Osteoblast (primary cell): Measurements from ENCODE around the gene PSMF1. TPM values are rescaled to one million over a fixed set of nuclear protein-coding genes. Genes with fewer than 3 reads are reported as not detected.

ENCODE experiments used
- DNase-seq: peaks from one replicate; pipeline ENCODE4 v3.0.0; 2011; ENCODE audit warnings: low spot score, mixed read lengths; ENCODE audit not compliant: insufficient read length; ENCODE audit errors: missing footprints
- H2AFZ ChIP-seq: 2 replicates; pipeline ENCODE4 v1.6.0; 2011; ENCODE audit warnings: mild to moderate bottlenecking, low read length
- H3K27ac ChIP-seq: 2 replicates; pipeline ENCODE4 v1.5.1; 2011; ENCODE audit warnings: mild to moderate bottlenecking, low read depth, low read length, moderate library complexity
- H3K27me3 ChIP-seq: 2 replicates; pipeline ENCODE4 v1.6.0; 2012; ENCODE audit warnings: mild to moderate bottlenecking, control low read depth, inconsistent platforms, low read length, moderate library complexity; ENCODE audit not compliant: insufficient read depth
- H3K36me3 ChIP-seq: 2 replicates; pipeline ENCODE4 v1.5.1; 2011; ENCODE audit warnings: mild to moderate bottlenecking, low read length, control low read depth, moderate library complexity; ENCODE audit not compliant: insufficient read depth
- H3K4me1 ChIP-seq: 2 replicates; pipeline ENCODE4 v1.5.1; 2011; ENCODE audit warnings: mild to moderate bottlenecking, low read length, control low read depth, moderate library complexity; ENCODE audit not compliant: insufficient read depth
- H3K4me2 ChIP-seq: 2 replicates; pipeline ENCODE4 v1.6.0; 2011; ENCODE audit warnings: mild to moderate bottlenecking, low read length; ENCODE audit not compliant: insufficient read depth
- H3K4me3 ChIP-seq: fragments of 200-600 bp; sonication (generic); 3 replicates; pipeline ENCODE4 v1.5.1; 2012; ENCODE audit warnings: mild to moderate bottlenecking, low read length, inconsistent platforms; ENCODE audit not compliant: insufficient read depth
- H3K79me2 ChIP-seq: 2 replicates; pipeline ENCODE4 v1.6.0; 2012; ENCODE audit warnings: mild to moderate bottlenecking, low read length, control low read depth, inconsistent platforms; ENCODE audit not compliant: insufficient read depth
- H3K9me3 ChIP-seq: 2 replicates; pipeline ENCODE4 v1.5.1; 2011; ENCODE audit warnings: low read depth, low read length, control low read depth
- H4K20me1 ChIP-seq: 2 replicates; pipeline ENCODE4 v1.6.0; 2012; ENCODE audit warnings: mild to moderate bottlenecking, low read length, control low read depth; ENCODE audit not compliant: insufficient read depth
- total RNA-seq: library from RNA; depleted of rRNA; stranded (reverse); fragments of >200 nt; gene quantifications from 2 replicates; pipeline ENCODE4 v1.2.3, GENCODE V29; 2012
- TF ChIP-seq, protein P1 (sequence below): IDR thresholded peaks from 2 replicates; pipeline ENCODE4 v1.5.1; 2011; ENCODE audit warnings: mild to moderate bottlenecking, low read depth, low read length, moderate library complexity; ENCODE audit errors: extremely low read depth

The PSMF1 gene
- total RNA-seq, 1 donor, result 61.2 TPM

GRCh38 chr20:1125277-1125676, 6.9 kb downstream of the PSMF1 start:
- no peak for DNase-seq
- Histone ChIP-seq H4K20me1 (peaks cover 43% of the 10 kb centered on the region), H3K79me2 (peaks cover 56% of the 10 kb centered on the region), H3K9me3 (no peaks in the 10 kb centered on the region), H2AFZ (no peak overlapping the region), H3K36me3 (peaks cover 48% of the 10 kb centered on the region), H3K27me3 (no peaks in the 10 kb centered on the region), H3K4me3 (no peak overlapping the region), H3K4me1 (peaks cover 23% of the 10 kb centered on the region), H3K4me2 (no peak overlapping the region), H3K27ac (no peak overlapping the region)
- TF ChIP-seq, protein P1, sequence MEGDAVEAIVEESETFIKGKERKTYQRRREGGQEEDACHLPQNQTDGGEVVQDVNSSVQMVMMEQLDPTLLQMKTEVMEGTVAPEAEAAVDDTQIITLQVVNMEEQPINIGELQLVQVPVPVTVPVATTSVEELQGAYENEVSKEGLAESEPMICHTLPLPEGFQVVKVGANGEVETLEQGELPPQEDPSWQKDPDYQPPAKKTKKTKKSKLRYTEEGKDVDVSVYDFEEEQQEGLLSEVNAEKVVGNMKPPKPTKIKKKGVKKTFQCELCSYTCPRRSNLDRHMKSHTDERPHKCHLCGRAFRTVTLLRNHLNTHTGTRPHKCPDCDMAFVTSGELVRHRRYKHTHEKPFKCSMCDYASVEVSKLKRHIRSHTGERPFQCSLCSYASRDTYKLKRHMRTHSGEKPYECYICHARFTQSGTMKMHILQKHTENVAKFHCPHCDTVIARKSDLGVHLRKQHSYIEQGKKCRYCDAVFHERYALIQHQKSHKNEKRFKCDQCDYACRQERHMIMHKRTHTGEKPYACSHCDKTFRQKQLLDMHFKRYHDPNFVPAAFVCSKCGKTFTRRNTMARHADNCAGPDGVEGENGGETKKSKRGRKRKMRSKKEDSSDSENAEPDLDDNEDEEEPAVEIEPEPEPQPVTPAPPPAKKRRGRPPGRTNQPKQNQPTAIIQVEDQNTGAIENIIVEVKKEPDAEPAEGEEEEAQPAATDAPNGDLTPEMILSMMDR, result no peak

DNA sequence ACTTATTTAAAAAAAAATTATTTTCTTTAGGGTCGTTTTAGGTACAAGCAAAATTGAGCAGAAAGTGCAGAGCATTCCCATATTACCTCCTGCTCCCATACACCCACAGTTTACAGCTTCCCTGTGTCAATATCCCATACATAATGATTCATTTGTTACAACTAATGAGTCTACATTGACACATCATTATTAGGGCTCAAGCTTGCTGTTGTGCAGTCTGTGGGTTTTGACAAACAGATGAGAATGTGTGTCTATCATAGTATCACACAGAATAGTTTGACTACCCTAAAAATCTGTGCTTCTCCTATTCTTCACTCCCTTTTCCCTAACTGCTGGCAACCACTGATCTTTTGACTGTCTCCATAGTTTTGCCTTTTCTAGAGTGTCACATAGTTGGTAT, 9.4 kb downstream of the PSMF1 start:
- H2AFZ ChIP-seq, result no peak overlapping the region
- no peaks in the 10 kb centered on the region for H3K27me3 ChIP-seq
- no peak for DNase-seq
- no peaks in the 10 kb centered on the region for H3K9me3 ChIP-seq
- H3K36me3 ChIP-seq, result peaks cover 66% of the 10 kb centered on the region
- H3K4me3 ChIP-seq, result no peak overlapping the region
- TF ChIP-seq, protein P1, result no peak
- H3K4me2 ChIP-seq, result no peak overlapping the region
- peaks cover 4% of the 10 kb centered on the region for H3K4me1 ChIP-seq
- no peak overlapping the region for H3K27ac ChIP-seq
- peaks cover 31% of the 10 kb centered on the region for H4K20me1 ChIP-seq
- H3K79me2 ChIP-seq, result peaks cover 52% of the 10 kb centered on the region

- Histone ChIP-seq H4K20me1 (peaks cover 13% of the 10 kb centered on the region), H3K4me2 (no peak overlapping the region), H3K27me3 (no peaks in the 10 kb centered on the region), H3K36me3 (peaks cover 63% of the 10 kb centered on the region), H3K4me1 (no peaks in the 10 kb centered on the region), H3K27ac (no peak overlapping the region), H3K9me3 (no peaks in the 10 kb centered on the region), H2AFZ (no peak overlapping the region), H3K4me3 (no peak overlapping the region), H3K79me2 (peaks cover 39% of the 10 kb centered on the region)
- TF ChIP-seq, protein P1, result no peak
- no peak for DNase-seq
Measured at GRCh38 chr20:1130058-1130694, 11.8 kb downstream of the PSMF1 start.

DNA sequence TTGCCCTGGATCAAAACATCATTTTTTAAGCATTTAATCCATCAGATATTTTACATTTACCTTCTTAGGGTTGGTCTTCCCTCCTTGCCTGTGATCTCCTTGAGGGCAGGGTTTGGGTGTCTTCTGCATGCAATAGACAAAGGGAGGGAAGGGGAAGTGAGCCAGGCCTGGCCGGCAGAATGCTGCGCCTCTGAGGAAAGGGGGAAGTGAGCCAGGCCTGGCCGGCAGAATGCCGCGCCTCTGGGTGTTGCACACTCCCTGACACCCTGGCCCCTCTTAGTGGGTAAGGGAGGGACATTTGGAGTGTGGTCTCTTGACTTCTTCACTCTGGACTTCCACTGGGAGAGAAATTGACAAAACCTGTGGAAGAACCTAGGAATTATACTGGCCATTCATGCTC, 12.4 kb downstream of the PSMF1 start:
- H3K36me3 ChIP-seq, result peaks cover 63% of the 10 kb centered on the region
- no peaks in the 10 kb centered on the region for H3K4me1 ChIP-seq
- DNase-seq, result no peak
- no peaks in the 10 kb centered on the region for H3K9me3 ChIP-seq
- peaks cover 6% of the 10 kb centered on the region for H4K20me1 ChIP-seq
- peaks cover 35% of the 10 kb centered on the region for H3K79me2 ChIP-seq
- no peak overlapping the region for H3K4me3 ChIP-seq
- TF ChIP-seq, protein P1, result no peak
- no peak overlapping the region for H3K27ac ChIP-seq
- no peaks in the 10 kb centered on the region for H3K27me3 ChIP-seq
- H2AFZ ChIP-seq, result no peak overlapping the region
- no peak overlapping the region for H3K4me2 ChIP-seq
